Anterior cingulate cortex (tissue), 58 donors: Measurements from ENCODE around the gene LSP1.

Experiments used
- DNase-seq, 58 donors: peaks; one replicate each; lab custom pipeline; 2025; lab: John Stamatoyannopoulos, UW

The LSP1 gene

DNA sequence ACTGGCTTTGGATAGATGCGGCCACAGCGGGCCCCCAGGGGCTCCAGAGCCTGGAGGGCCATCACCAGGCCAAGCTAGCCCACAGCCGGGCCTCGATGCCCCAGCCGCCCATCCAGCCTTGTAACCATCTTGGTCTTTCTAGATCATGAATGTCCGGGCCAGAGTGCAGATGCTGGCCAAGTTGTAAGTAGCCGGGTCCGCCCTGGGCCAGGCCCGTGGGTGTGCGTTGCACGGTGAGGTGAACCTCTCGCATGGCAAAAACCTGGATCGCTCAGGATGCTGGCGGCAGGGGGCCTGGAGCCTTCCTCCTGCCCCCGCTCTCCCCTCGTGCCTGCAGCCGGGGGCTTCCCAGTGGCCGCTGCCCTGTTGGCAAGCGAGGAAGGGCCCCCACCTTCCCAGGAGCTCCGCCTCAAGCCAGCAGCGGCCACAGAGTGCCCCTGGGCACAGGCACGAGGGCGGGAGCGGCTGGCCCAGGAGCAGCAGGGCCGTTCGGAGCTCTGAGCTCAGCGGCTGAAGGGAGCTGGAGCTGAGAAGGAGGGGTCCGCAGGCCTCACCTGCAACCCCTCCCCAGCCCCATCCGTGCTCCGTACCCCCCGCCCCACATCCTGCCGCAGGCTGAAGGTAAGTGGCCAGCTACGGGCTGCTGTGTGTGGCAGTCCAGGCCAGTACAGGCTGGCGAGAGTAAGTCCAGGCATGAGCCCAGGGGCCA, 83.3 kb downstream of the LSP1 start:
- DNase-seq, result no peak

DNA sequence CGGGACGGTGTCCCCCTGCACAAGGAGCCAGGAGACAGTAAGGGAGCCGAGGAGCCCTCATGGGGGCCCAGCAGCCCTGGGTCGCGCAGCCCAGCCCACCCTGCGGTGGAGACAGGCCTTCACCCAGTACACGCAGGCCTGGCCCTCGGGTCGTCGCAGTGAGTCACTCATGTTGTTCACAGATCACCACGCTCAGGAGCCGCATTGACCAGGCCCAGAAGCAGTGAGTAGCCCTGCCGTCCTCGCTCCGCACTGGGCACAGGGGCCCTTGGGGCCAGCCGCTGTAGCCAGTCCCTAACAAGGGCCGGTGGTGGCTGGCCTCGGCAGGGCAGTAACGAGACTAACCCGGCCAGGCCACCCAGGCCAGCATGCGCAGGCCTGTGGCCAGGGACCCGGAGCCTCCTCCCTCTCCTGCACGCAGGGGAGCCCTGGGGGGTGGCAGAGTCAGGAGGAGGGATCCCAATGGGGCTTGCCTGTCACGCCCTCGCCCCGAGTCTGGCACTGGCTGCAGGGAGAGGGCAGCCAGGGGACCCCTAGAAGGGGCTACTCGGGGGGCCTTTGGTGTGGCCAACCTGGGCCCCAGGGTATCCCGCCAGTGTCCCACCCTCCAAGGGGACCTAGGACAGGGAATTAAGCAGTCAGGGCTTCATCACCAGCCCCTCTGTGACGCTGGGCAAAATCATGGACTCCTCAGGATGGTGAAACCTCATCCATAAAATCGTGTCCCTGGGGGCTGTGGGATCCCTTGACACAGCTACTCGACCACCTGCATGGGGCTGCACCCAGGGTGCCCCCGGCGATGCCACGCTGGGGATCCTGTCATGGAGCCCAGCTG, 84.1 kb downstream of the LSP1 start:
- no peak for DNase-seq

DNA sequence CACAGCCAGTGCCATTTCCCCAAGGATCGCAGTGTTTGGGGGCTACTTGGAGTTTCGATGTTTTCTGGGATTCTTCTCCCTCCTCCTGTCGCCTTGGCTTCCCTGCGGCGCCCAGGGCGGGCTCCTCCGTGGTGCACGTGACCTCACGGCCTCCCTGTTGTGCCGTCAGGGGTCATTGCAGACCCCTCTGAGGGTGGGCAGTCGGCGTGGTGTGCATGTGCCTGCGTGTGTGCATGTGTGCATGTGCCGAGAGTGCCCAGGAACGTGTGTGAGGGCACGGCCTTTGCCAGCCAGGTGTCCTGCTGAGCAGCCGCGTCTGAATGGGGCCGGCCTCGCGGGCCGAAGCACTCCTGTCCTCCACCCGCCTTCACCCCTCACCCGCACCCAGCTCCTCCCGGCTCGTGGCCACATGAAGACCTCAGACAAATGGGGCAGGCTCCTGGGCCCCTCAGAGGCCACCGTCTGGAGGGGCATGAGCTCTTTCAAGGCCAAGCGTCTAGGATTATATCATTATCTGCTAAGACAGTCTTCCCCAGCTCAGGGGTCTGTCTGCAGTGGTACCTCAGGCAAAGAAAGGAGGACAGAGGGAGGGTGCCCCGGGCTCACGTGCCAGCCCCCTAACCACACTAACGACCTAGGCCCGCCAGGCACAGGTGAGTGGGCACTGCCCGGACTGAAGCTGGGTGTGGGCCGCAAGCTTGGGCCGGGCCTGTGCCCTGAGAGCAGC, 84.9 kb downstream of the LSP1 start:
- no peak for DNase-seq

DNA sequence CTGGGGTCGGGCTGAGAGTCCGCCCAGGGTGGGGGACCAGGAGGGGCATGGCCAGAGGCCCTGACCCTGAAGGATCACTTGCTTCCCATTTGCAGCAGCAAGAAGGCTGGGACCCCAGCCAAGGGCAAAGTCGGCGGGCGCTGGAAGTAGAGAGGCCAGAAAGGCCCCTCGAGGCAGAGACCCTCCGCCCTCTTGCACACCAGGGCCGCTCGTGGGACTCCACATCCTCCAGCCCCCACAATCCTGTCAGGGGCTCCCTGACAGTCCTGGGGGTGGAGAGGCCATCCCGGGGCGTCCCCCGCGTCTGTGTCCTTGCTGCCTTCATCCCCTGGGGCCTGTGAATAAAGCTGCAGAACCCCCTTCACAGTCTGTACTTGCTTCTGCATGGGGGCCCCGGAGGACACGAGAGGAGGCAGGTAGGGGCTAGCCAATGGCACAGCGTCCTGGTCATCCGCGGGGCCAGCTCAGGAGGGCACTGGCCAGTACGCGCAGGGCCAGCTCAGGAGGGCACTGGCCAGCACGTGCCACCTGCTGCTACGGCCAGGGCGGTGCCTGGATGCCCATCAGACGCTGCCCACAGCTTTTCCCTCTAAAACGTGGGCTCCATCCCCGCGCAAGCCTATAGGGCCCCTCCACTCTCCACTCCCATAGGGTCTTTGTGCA, 85.6 kb downstream of the LSP1 start:
- no peak for DNase-seq

GRCh38 chr11:1939006-1939625, 86.2 kb downstream of the LSP1 start:
- no peak for DNase-seq

GRCh38 chr11:1939788-1940187, 86.9 kb downstream of the LSP1 start:
- peak in 7 of 58 donors; percentile 7 to 37 (median 12) for DNase-seq
